GM12891 (cell line): ENCODE measurements around the gene FARS2.

Experiments used
- POLR2AphosphoS5 ChIP-seq: IDR thresholded peaks from 2 replicates; pipeline ENCODE4 v1.6.1; 2011; ENCODE audit warnings: low read depth, low read length, control low read depth
- TAF1 ChIP-seq: IDR thresholded peaks from 2 replicates; pipeline ENCODE4 v1.6.1; 2011; ENCODE audit warnings: low read depth, low read length, control low read depth

GRCh38 chr6:5781019-5781418 is 519.7 kb downstream of the FARS2 start:
- no peak for TF ChIP-seq POLR2AphosphoS5
- TF ChIP-seq TAF1 = no peak
